HepG2 (cell line): ENCODE results near the gene CD58. TPM values are rescaled to one million over a fixed set of nuclear protein-coding genes. Genes with fewer than 3 reads are reported as not detected.

Experiments used
- CBX1 ChIP-seq: IDR thresholded peaks from one replicate; pipeline ENCODE4 v1.6.1; 2016; ENCODE audit warnings: antibody characterized with exemption, low read depth
- ISX ChIP-seq: sonication (generic); formaldehyde crosslinking; conservative IDR thresholded peaks from 2 replicates; pipeline ENCODE4 v1.5.0; 2020; ENCODE audit warnings: missing genetic modification reagents
- KDM5B ChIP-seq: sonication (generic); formaldehyde crosslinking; IDR thresholded peaks from 2 replicates; pipeline ENCODE4 v1.4.0; 2020; ENCODE audit warnings: missing genetic modification reagents, mild to moderate bottlenecking, borderline replicate concordance
- RBM39 ChIP-seq: fragments of 200-400 bp; formaldehyde crosslinking; IDR thresholded peaks from one replicate; pipeline ENCODE4 v1.6.1; 2018; ENCODE audit warnings: antibody characterized with exemption, mild to moderate bottlenecking, low read depth, low read length; ENCODE audit not compliant: poor library complexity, severe bottlenecking
- SOX6 ChIP-seq, 2 experiments: fragments of 450-650 bp in 1 of 2; sonication (generic) in 1 of 2; formaldehyde crosslinking in 1 of 2; IDR thresholded peaks; 2 replicates each; pipeline versions ENCODE4 v1.4.0 to v1.6.1; 2017 to 2020; ENCODE audit warnings: antibody characterized with exemption in 1 of 2, mild to moderate bottlenecking in 1 of 2, missing genetic modification reagents in 1 of 2
- STAG1 ChIP-seq: sonication (generic); formaldehyde crosslinking; IDR thresholded peaks from 2 replicates; pipeline ENCODE4 v1.4.0; 2020; ENCODE audit warnings: missing genetic modification reagents
- ZBTB40 ChIP-seq, 2 experiments: fragments of 450-650 bp in 1 of 2; sonication (generic) in 1 of 2; formaldehyde crosslinking in 1 of 2; IDR thresholded peaks; 2 replicates each; pipeline versions ENCODE4 v1.6.1 to v1.8.0; 2016 to 2022; ENCODE audit warnings: antibody characterized with exemption in 1 of 2, mild to moderate bottlenecking in 1 of 2, missing genetic modification reagents in 1 of 2
- ZMYM4 ChIP-seq: sonication (generic); formaldehyde crosslinking; IDR thresholded peaks from 2 replicates; pipeline ENCODE4 v1.8.1; 2023; ENCODE audit warnings: mild to moderate bottlenecking, missing genetic modification reagents
- ZNF263 ChIP-seq: sonication (generic); formaldehyde crosslinking; IDR thresholded peaks from 2 replicates; pipeline ENCODE4 v1.4.0; 2020; ENCODE audit warnings: missing genetic modification reagents
- ZNF841 ChIP-seq: sonication (generic); formaldehyde crosslinking; IDR thresholded peaks from 2 replicates; pipeline ENCODE4 v1.8.1; 2023; ENCODE audit warnings: missing genetic modification reagents, borderline replicate concordance
- polyA plus RNA-seq, 8 experiments: library from polyadenylated mRNA; depleted of rRNA in 3 of 8; stranded (reverse) in 7 of 8; unstranded in 1 of 8; fragments of >200 nt; fragmentation: Illumina TruSeq in 4 of 8; extraction: Trizol in 4 of 8; gene quantifications; 2 replicates each; pipeline versions ENCODE4 v1.2.1 to v1.2.3, GENCODE V29; 2011 to 2016; ENCODE audit warnings: low read depth in 4 of 8, missing spikeins in 1 of 8, mixed read lengths in 1 of 8; ENCODE audit not compliant: insufficient read depth in 1 of 8
- total RNA-seq, 5 experiments: library from RNA; depleted of rRNA; stranded (reverse); fragments of >200 nt; fragmentation: Illumina TruSeq; extraction: Trizol; gene quantifications; 2 replicates each; pipeline ENCODE4 v1.2.3, GENCODE V29; 2016; ENCODE audit warnings: low read depth in 1 of 5
- TF ChIP-seq, protein P1 (sequence below): sonication (generic); formaldehyde crosslinking; IDR thresholded peaks from 2 replicates; pipeline ENCODE4 v1.5.1; 2020; ENCODE audit warnings: mild to moderate bottlenecking, missing genetic modification reagents, moderate library complexity

CD58 gene
- total and polyA plus RNA-seq, 2 of the 13 experiments (the other 11 are each of a cell fraction or from before 2014, with no cell fraction given), result 9.4 to 13.5 TPM

DNA sequence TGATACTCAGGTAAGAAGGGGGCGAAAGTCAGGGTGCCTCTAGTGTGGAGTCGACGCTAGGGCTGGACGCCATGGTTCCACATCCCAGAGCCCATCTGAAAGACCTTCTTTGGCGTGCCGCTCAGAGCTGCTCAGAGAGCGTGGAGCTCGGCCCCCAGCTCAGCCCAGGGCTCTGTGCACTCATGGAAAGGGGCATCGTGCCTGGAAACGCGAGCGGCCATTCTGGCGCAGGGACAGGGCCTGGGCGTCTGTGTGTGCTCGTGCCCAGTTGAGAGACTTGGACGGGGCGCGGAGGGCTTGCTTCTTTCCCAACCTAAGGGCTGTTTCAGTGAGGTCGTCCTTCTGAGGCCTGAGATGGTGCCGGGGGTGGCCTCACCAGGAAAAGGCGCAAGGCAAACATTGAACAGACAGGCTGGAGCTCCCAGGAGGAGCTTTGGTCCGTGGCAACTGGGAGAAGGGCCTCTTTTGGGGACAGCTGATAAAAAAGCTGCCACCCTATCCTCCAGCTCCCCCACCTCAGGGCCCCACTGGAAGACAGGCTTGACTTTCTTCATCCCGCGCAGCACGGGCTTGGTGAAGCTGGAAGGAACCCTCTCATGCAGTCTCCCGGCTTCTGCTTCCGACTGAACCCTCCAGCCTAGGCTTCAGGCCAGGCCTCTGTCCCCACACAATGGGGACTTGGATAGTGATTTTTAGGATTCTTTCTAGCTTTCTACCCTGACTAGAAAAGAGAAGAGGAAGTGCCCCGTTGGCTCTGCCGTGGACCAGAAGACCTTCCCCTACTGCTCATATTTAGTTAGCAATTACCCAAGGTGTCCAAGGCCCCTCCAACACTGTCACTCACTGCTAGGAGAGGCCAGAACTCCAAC, 77.1 kb downstream of the CD58 start (continued):
- TF ChIP-seq, protein P1, sequence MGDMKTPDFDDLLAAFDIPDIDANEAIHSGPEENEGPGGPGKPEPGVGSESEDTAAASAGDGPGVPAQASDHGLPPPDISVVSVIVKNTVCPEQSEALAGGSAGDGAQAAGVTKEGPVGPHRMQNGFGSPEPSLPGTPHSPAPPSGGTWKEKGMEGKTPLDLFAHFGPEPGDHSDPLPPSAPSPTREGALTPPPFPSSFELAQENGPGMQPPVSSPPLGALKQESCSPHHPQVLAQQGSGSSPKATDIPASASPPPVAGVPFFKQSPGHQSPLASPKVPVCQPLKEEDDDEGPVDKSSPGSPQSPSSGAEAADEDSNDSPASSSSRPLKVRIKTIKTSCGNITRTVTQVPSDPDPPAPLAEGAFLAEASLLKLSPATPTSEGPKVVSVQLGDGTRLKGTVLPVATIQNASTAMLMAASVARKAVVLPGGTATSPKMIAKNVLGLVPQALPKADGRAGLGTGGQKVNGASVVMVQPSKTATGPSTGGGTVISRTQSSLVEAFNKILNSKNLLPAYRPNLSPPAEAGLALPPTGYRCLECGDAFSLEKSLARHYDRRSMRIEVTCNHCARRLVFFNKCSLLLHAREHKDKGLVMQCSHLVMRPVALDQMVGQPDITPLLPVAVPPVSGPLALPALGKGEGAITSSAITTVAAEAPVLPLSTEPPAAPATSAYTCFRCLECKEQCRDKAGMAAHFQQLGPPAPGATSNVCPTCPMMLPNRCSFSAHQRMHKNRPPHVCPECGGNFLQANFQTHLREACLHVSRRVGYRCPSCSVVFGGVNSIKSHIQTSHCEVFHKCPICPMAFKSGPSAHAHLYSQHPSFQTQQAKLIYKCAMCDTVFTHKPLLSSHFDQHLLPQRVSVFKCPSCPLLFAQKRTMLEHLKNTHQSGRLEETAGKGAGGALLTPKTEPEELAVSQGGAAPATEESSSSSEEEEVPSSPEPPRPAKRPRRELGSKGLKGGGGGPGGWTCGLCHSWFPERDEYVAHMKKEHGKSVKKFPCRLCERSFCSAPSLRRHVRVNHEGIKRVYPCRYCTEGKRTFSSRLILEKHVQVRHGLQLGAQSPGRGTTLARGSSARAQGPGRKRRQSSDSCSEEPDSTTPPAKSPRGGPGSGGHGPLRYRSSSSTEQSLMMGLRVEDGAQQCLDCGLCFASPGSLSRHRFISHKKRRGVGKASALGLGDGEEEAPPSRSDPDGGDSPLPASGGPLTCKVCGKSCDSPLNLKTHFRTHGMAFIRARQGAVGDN (CRISPR knock-in tag), result peak; percentile 77
- TF ChIP-seq SOX6 (IDR thresholded peaks at IDR 0.05) (no peak), SOX6 (CRISPR knock-in tag; IDR thresholded peaks at IDR 0.05) (0 out of 2 replicates have a peak, but pooled peaks have one; percentile 10), ZBTB40 (IDR thresholded peaks at IDR 0.05) (no peak), ZBTB40 (CRISPR knock-in tag; IDR thresholded peaks at IDR 0.05) (0 out of 2 replicates have a peak, but pooled peaks have one; percentile 41), RBM39 (peak; percentile 62), ZNF841 (CRISPR knock-in tag) (no peak), STAG1 (CRISPR knock-in tag) (no peak), ISX (CRISPR knock-in tag) (0 out of 2 replicates have a peak, but pooled peaks have one; percentile 4), CBX1 (peak; percentile 45), ZNF263 (CRISPR knock-in tag) (no peak), KDM5B (CRISPR knock-in tag) (peak; percentile 57; the same call in 1 of the 2 replicates), ZMYM4 (CRISPR knock-in tag) (0 out of 2 replicates have a peak, but pooled peaks have one; percentile 11)
